ENCODE results near the gene MAN1C1. TPM values are rescaled to one million over a fixed set of nuclear protein-coding genes. Genes with fewer than 3 reads are reported as not detected.

The MAN1C1 gene
- total and polyA plus RNA-seq, 10 of the 15 experiments (the other 5 are each of a cell fraction or from before 2014, with no cell fraction given), result 0.12 to 0.56 (median 0.22) TPM; not detected in 3

GRCh38 chr1:25744636-25745425 lies 128.2 kb downstream of the MAN1C1 start (continued):
- no peak for TF ChIP-seq RUNX3 (IDR thresholded peaks at IDR 0.05; ENCODE audit: low read length)
- no peak for TF ChIP-seq ZNF622 (IDR thresholded peaks at IDR 0.05)
- TF ChIP-seq, protein P1, sequence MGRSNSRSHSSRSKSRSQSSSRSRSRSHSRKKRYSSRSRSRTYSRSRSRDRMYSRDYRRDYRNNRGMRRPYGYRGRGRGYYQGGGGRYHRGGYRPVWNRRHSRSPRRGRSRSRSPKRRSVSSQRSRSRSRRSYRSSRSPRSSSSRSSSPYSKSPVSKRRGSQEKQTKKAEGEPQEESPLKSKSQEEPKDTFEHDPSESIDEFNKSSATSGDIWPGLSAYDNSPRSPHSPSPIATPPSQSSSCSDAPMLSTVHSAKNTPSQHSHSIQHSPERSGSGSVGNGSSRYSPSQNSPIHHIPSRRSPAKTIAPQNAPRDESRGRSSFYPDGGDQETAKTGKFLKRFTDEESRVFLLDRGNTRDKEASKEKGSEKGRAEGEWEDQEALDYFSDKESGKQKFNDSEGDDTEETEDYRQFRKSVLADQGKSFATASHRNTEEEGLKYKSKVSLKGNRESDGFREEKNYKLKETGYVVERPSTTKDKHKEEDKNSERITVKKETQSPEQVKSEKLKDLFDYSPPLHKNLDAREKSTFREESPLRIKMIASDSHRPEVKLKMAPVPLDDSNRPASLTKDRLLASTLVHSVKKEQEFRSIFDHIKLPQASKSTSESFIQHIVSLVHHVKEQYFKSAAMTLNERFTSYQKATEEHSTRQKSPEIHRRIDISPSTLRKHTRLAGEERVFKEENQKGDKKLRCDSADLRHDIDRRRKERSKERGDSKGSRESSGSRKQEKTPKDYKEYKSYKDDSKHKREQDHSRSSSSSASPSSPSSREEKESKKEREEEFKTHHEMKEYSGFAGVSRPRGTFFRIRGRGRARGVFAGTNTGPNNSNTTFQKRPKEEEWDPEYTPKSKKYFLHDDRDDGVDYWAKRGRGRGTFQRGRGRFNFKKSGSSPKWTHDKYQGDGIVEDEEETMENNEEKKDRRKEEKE (IDR thresholded peaks at IDR 0.05), result no peak
- TF ChIP-seq, protein P2, sequence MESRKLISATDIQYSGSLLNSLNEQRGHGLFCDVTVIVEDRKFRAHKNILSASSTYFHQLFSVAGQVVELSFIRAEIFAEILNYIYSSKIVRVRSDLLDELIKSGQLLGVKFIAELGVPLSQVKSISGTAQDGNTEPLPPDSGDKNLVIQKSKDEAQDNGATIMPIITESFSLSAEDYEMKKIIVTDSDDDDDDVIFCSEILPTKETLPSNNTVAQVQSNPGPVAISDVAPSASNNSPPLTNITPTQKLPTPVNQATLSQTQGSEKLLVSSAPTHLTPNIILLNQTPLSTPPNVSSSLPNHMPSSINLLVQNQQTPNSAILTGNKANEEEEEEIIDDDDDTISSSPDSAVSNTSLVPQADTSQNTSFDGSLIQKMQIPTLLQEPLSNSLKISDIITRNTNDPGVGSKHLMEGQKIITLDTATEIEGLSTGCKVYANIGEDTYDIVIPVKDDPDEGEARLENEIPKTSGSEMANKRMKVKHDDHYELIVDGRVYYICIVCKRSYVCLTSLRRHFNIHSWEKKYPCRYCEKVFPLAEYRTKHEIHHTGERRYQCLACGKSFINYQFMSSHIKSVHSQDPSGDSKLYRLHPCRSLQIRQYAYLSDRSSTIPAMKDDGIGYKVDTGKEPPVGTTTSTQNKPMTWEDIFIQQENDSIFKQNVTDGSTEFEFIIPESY (IDR thresholded peaks at IDR 0.05), result no peak
- TF ChIP-seq, protein P3, sequence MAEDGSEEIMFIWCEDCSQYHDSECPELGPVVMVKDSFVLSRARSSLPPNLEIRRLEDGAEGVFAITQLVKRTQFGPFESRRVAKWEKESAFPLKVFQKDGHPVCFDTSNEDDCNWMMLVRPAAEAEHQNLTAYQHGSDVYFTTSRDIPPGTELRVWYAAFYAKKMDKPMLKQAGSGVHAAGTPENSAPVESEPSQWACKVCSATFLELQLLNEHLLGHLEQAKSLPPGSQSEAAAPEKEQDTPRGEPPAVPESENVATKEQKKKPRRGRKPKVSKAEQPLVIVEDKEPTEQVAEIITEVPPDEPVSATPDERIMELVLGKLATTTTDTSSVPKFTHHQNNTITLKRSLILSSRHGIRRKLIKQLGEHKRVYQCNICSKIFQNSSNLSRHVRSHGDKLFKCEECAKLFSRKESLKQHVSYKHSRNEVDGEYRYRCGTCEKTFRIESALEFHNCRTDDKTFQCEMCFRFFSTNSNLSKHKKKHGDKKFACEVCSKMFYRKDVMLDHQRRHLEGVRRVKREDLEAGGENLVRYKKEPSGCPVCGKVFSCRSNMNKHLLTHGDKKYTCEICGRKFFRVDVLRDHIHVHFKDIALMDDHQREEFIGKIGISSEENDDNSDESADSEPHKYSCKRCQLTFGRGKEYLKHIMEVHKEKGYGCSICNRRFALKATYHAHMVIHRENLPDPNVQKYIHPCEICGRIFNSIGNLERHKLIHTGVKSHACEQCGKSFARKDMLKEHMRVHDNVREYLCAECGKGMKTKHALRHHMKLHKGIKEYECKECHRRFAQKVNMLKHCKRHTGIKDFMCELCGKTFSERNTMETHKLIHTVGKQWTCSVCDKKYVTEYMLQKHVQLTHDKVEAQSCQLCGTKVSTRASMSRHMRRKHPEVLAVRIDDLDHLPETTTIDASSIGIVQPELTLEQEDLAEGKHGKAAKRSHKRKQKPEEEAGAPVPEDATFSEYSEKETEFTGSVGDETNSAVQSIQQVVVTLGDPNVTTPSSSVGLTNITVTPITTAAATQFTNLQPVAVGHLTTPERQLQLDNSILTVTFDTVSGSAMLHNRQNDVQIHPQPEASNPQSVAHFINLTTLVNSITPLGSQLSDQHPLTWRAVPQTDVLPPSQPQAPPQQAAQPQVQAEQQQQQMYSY (CRISPR knock-in tag; IDR thresholded peaks at IDR 0.05), result no peak
- TF ChIP-seq SIN3A (IDR thresholded peaks at IDR 0.05; ENCODE audit: low read depth, low read length), result no peak
- no peak for TF ChIP-seq TARDBP (IDR thresholded peaks at IDR 0.05; ENCODE audit: borderline replicate concordance)
- no peak for TF ChIP-seq USF2 (IDR thresholded peaks at IDR 0.05; ENCODE audit: borderline replicate concordance, low read depth, low read length)

All from GM12878 (cell line).